DND-41 (cell line): ENCODE results near the gene COL20A1.

Experiments
- ATAC-seq: fragments of 200-7000 bp; cut with Tn5 transposase; 3 replicates; pipeline ENCODE4 v1.9.1; 2021; ENCODE audit warnings: low read depth; ENCODE audit not compliant: insufficient read depth
- DNase-seq: peaks from one replicate; pipeline ENCODE4 v3.0.0-alpha.2; 2020
- H2AFZ ChIP-seq: 2 replicates; pipeline ENCODE4 v1.6.0; 2012; ENCODE audit warnings: low read depth, low read length
- H3K27ac ChIP-seq: 2 replicates; pipeline ENCODE4 v1.5.1; 2012; ENCODE audit warnings: low read length, inconsistent platforms
- H3K27me3 ChIP-seq: fragments of 200-600 bp; sonication (generic); 2 replicates; pipeline ENCODE4 v1.6.0; 2012; ENCODE audit warnings: low read length, mild to moderate bottlenecking, inconsistent platforms; ENCODE audit not compliant: insufficient read depth, poor library complexity
- H3K36me3 ChIP-seq: 2 replicates; pipeline ENCODE4 v1.5.1; 2012; ENCODE audit warnings: low read length, inconsistent platforms; ENCODE audit not compliant: insufficient read depth
- H3K4me1 ChIP-seq: 2 replicates; pipeline ENCODE4 v1.5.1; 2012; ENCODE audit warnings: mild to moderate bottlenecking, low read length; ENCODE audit not compliant: insufficient read depth
- H3K4me2 ChIP-seq: 2 replicates; pipeline ENCODE4 v1.6.0; 2012; ENCODE audit warnings: mild to moderate bottlenecking, moderate library complexity, low read length, inconsistent platforms; ENCODE audit not compliant: insufficient read depth
- H3K4me3 ChIP-seq, 2 experiments: fragments of 200-600 bp in 1 of 2; shearing (Covaris generic) in 1 of 2; 2 replicates each; pipeline ENCODE4 v1.5.1; 2012 to 2016; ENCODE audit warnings: inconsistent platforms in 2 of 2, low read length in 2 of 2, mild to moderate bottlenecking in 2 of 2, low read depth in 1 of 2, moderate library complexity in 1 of 2
- H3K79me2 ChIP-seq: 2 replicates; pipeline ENCODE4 v1.6.0; 2012; ENCODE audit warnings: low read length, inconsistent platforms; ENCODE audit not compliant: insufficient read depth
- H3K9ac ChIP-seq: 2 replicates; pipeline ENCODE4 v1.6.0; 2012; ENCODE audit warnings: low read depth, mild to moderate bottlenecking, inconsistent platforms, low read length, moderate library complexity
- H3K9me3 ChIP-seq: 2 replicates; pipeline ENCODE4 v1.5.1; 2012; ENCODE audit warnings: low read length, moderate library complexity, mild to moderate bottlenecking, inconsistent platforms; ENCODE audit not compliant: insufficient read depth, severe bottlenecking
- H4K20me1 ChIP-seq: 2 replicates; pipeline ENCODE4 v1.6.0; 2012; ENCODE audit warnings: low read length; ENCODE audit not compliant: insufficient read depth
- CTCF ChIP-seq: IDR thresholded peaks from 2 replicates; pipeline ENCODE4 v1.5.1; 2012; ENCODE audit warnings: borderline replicate concordance, low read length, moderate library complexity, mild to moderate bottlenecking; ENCODE audit not compliant: poor library complexity, severe bottlenecking; ENCODE audit errors: extremely low read depth
- EZH2 ChIP-seq: IDR thresholded peaks from 3 replicates; pipeline ENCODE4 v1.6.1; 2012; ENCODE audit warnings: borderline replicate concordance, low read depth, mild to moderate bottlenecking, moderate library complexity, low read length, inconsistent platforms; ENCODE audit not compliant: severe bottlenecking

Gene COL20A1

GRCh38 chr20:63370618-63371187 lies 77.7 kb downstream of the COL20A1 start:
- Histone ChIP-seq H3K79me2 (no peaks in the 10 kb centered on the region), H3K9me3 (no peaks in the 10 kb centered on the region), H3K27ac (no peak overlapping the region), H3K36me3 (no peaks in the 10 kb centered on the region), H3K4me2 (no peak overlapping the region), H3K4me3 (no peak overlapping the region), H3K27me3 (peaks cover 11% of the 10 kb centered on the region), H3K9ac (no peak overlapping the region), H3K4me1 (no peaks in the 10 kb centered on the region), H4K20me1 (peaks cover 26% of the 10 kb centered on the region), H2AFZ (no peak overlapping the region)
- no peak for ATAC-seq
- TF ChIP-seq EZH2 = no peak
- no peak for TF ChIP-seq CTCF
- no peak for DNase-seq

GRCh38 chr20:63371291-63371865 lies 78.4 kb downstream of the COL20A1 start:
- H2AFZ ChIP-seq = no peak overlapping the region
- no peaks in the 10 kb centered on the region for H3K36me3 ChIP-seq
- H3K79me2 ChIP-seq = no peaks in the 10 kb centered on the region
- no peak overlapping the region for H3K4me3 ChIP-seq
- TF ChIP-seq CTCF (no peak), EZH2 (no peak)
- no peak overlapping the region for H3K27ac ChIP-seq
- H3K27me3 ChIP-seq = peaks cover 11% of the 10 kb centered on the region
- H3K4me1 ChIP-seq = no peaks in the 10 kb centered on the region
- DNase-seq (no peak), ATAC-seq (no peak)
- H3K9ac ChIP-seq = no peak overlapping the region
- peaks cover 26% of the 10 kb centered on the region for H4K20me1 ChIP-seq
- H3K4me2 ChIP-seq = no peak overlapping the region
- no peaks in the 10 kb centered on the region for H3K9me3 ChIP-seq

- H3K4me2 ChIP-seq = no peak overlapping the region
- H4K20me1 ChIP-seq = peaks cover 26% of the 10 kb centered on the region
- DNase-seq = no peak
- no peak for ATAC-seq
- TF ChIP-seq CTCF = no peak
- no peak for TF ChIP-seq EZH2
- peaks cover 14% of the 10 kb centered on the region for H3K27me3 ChIP-seq
- H3K4me1 ChIP-seq = no peaks in the 10 kb centered on the region
- H3K4me3 ChIP-seq = no peak overlapping the region
- H3K79me2 ChIP-seq = no peaks in the 10 kb centered on the region
- no peaks in the 10 kb centered on the region for H3K9me3 ChIP-seq
- H3K36me3 ChIP-seq = no peaks in the 10 kb centered on the region
- no peak overlapping the region for H3K27ac ChIP-seq
- H2AFZ ChIP-seq = no peak overlapping the region
- no peak overlapping the region for H3K9ac ChIP-seq
These were observed 80.2 kb downstream of the COL20A1 start for GRCh38 chr20:63372971-63373885.
